WERI-Rb-1 (cell line): Measurements from ENCODE around the gene PLCL1.

Experiments
- DNase-seq: peaks from one replicate; pipeline ENCODE4 v3.0.0-alpha.2; 2020
- H3K27ac ChIP-seq: fragments of 250-450 bp; sonication (Bioruptor Pico); 2 replicates; pipeline ENCODE4 v1.5.1; 2020; ENCODE audit warnings: mild to moderate bottlenecking, moderate library complexity
- H3K27me3 ChIP-seq: fragments of 250-450 bp; sonication (Bioruptor Pico); 2 replicates; pipeline ENCODE4 v1.5.1; 2021; ENCODE audit warnings: mild to moderate bottlenecking, low read depth, moderate library complexity; ENCODE audit not compliant: insufficient read depth, severe bottlenecking
- H3K36me3 ChIP-seq: fragments of 250-450 bp; sonication (Bioruptor Pico); 2 replicates; pipeline ENCODE4 v1.5.1; 2020; ENCODE audit warnings: mild to moderate bottlenecking, moderate library complexity
- H3K4me3 ChIP-seq: 2 replicates; pipeline ENCODE4 v1.5.1; 2011; ENCODE audit warnings: low read depth, mild to moderate bottlenecking, control low read depth, low read length
- H3K9me3 ChIP-seq: fragments of 250-450 bp; sonication (Bioruptor Pico); 2 replicates; pipeline ENCODE4 v1.5.1; 2021; ENCODE audit warnings: mild to moderate bottlenecking, moderate library complexity; ENCODE audit not compliant: severe bottlenecking
- CTCF ChIP-seq: IDR thresholded peaks from 2 replicates; pipeline ENCODE4 v1.5.1; 2011; ENCODE audit warnings: low read depth, mild to moderate bottlenecking, control low read depth, inconsistent platforms, low read length

Gene PLCL1

GRCh38 chr2:197952540-197953202 lies 148.3 kb downstream of the PLCL1 start:
- H3K27me3 ChIP-seq, result no peaks in the 10 kb centered on the region
- DNase-seq, result no peak
- H3K9me3 ChIP-seq, result no peaks in the 10 kb centered on the region
- no peak overlapping the region for H3K4me3 ChIP-seq
- TF ChIP-seq CTCF, result no peak
- H3K36me3 ChIP-seq, result no peaks in the 10 kb centered on the region
- no peak overlapping the region for H3K27ac ChIP-seq

- Histone ChIP-seq H3K27ac (no peak overlapping the region), H3K36me3 (no peaks in the 10 kb centered on the region), H3K9me3 (no peaks in the 10 kb centered on the region), H3K27me3 (no peaks in the 10 kb centered on the region), H3K4me3 (no peak overlapping the region)
- no peak for DNase-seq
- TF ChIP-seq CTCF, result no peak
Measured at GRCh38 chr2:197954328-197954727, 149.9 kb downstream of the PLCL1 start.

- H3K36me3 ChIP-seq, result no peaks in the 10 kb centered on the region
- no peak for DNase-seq
- H3K27ac ChIP-seq, result no peak overlapping the region
- H3K27me3 ChIP-seq, result no peaks in the 10 kb centered on the region
- H3K9me3 ChIP-seq, result no peaks in the 10 kb centered on the region
- no peak for TF ChIP-seq CTCF
- H3K4me3 ChIP-seq, result no peak overlapping the region
Measured at GRCh38 chr2:197958592-197959150, 154.3 kb downstream of the PLCL1 start.

- Histone ChIP-seq H3K27ac (no peak overlapping the region), H3K36me3 (no peaks in the 10 kb centered on the region), H3K4me3 (no peak overlapping the region), H3K9me3 (peaks cover under 1% of the 10 kb centered on the region), H3K27me3 (no peaks in the 10 kb centered on the region)
- no peak for TF ChIP-seq CTCF
- no peak for DNase-seq
Measured at GRCh38 chr2:197959383-197959782, 155.0 kb downstream of the PLCL1 start.

- H3K27me3 ChIP-seq, result no peaks in the 10 kb centered on the region
- H3K36me3 ChIP-seq, result no peaks in the 10 kb centered on the region
- no peak overlapping the region for H3K4me3 ChIP-seq
- no peak overlapping the region for H3K27ac ChIP-seq
- TF ChIP-seq CTCF, result no peak
- no peak for DNase-seq
- H3K9me3 ChIP-seq, result peaks cover 6% of the 10 kb centered on the region
Measured at GRCh38 chr2:197960786-197961185, 156.4 kb downstream of the PLCL1 start.

- no peak for TF ChIP-seq CTCF
- Histone ChIP-seq H3K27ac (no peak overlapping the region), H3K36me3 (no peaks in the 10 kb centered on the region), H3K4me3 (no peak overlapping the region), H3K27me3 (no peaks in the 10 kb centered on the region), H3K9me3 (peaks cover 6% of the 10 kb centered on the region)
- no peak for DNase-seq
Measured at GRCh38 chr2:197964720-197965119, 160.3 kb downstream of the PLCL1 start.
